Astrocyte (in vitro differentiated cells and primary cell): ENCODE data around the gene CLIP2.

ENCODE experiments used
- CTCF ChIP-seq: IDR thresholded peaks from 2 replicates; pipeline ENCODE4 v1.5.1; 2011; ENCODE audit warnings: low read depth, mild to moderate bottlenecking, inconsistent platforms, low read length, moderate library complexity; ENCODE audit not compliant: insufficient read depth
- EZH2 ChIP-seq: IDR thresholded peaks from 2 replicates; pipeline ENCODE4 v1.6.1; 2012; ENCODE audit warnings: mild to moderate bottlenecking, low read length, inconsistent platforms; ENCODE audit not compliant: insufficient read depth

GRCh38 chr7:74299401-74299800 lies 10.2 kb downstream of the CLIP2 start:
- TF ChIP-seq CTCF: no peak
- TF ChIP-seq EZH2: no peak
